HepG2 (cell line): Measurements from ENCODE around the gene STAMBPL1. TPM values are rescaled to one million over a fixed set of nuclear protein-coding genes. Genes with fewer than 3 reads are reported as not detected.

ENCODE experiments used
- ATAC-seq: fragments of 200-7000 bp; cut with Tn5 transposase; 3 replicates; pipeline ENCODE4 v1.9.1; 2020; ENCODE audit warnings: mild to moderate bottlenecking, moderate library complexity
- BruUV-seq: library from RNA; stranded (reverse); fragments of 400-500 nt; replicated peaks from 2 replicates; lab custom pipeline; 2021; lab: Mats Ljungman, UMichigan
- CTCF ChIA-PET: fragments of 300-600 bp; formaldehyde crosslinking; extraction: SDS; loops from one replicate; lab custom pipeline; 2021; ENCODE audit warnings: low total read pairs, inconsistent platforms, low intra/inter-chr PET ratio; lab: Yijun Ruan, JAX
- POLR2A ChIA-PET: fragments of 350-600 bp; sonication (Branson Sonifier 250); formaldehyde crosslinking; loops from one replicate; lab custom pipeline; 2020; ENCODE audit warnings: antibody characterized with exemption, inconsistent platforms; lab: Yijun Ruan, JAX
- DNase-seq: peaks from one replicate; pipeline ENCODE4 v3.0.0-alpha.2; 2015; ENCODE audit warnings: low spot score
- FAIRE-seq: peaks from 3 replicates; lab custom pipeline; 2011; peaks lifted over from hg19 to GRCh38; lab: Jason Lieb, UNC
- H2AFZ ChIP-seq: one replicate; pipeline ENCODE4 v1.6.1; 2011; ENCODE audit warnings: low read length, inconsistent platforms
- H3K27ac ChIP-seq: fragments of 300-600 bp; 3 replicates; pipeline ENCODE4 v1.8.0; 2011; ENCODE audit warnings: mixed run types, mild to moderate bottlenecking, mixed read lengths, low read length, inconsistent platforms; ENCODE audit not compliant: insufficient read depth; ENCODE audit errors: extremely low read length
- H3K27me3 ChIP-seq, 2 experiments: fragments of 200-600 bp in 1 of 2; 2 replicates in 1 of 2; 3 replicates in 1 of 2; pipeline versions ENCODE4 v1.6.0 to v1.8.0; 2011; ENCODE audit warnings: low read length in 2 of 2, mild to moderate bottlenecking in 2 of 2, moderate library complexity in 2 of 2, inconsistent platforms in 1 of 2; ENCODE audit not compliant: insufficient read depth in 2 of 2, control insufficient read depth in 1 of 2
- H3K36me3 ChIP-seq, 2 experiments: fragments of 200-600 bp in 1 of 2; replicated peaks in 1 of 2; 2 replicates in 1 of 2; 3 replicates in 1 of 2; pipeline versions ENCODE4 v1.5.1 to v1.8.0; 2011; ENCODE audit warnings: low read length in 2 of 2, inconsistent platforms in 1 of 2; ENCODE audit not compliant: insufficient read depth in 2 of 2, control insufficient read depth in 1 of 2
- H3K4me1 ChIP-seq: 2 replicates; pipeline ENCODE4 v1.5.1; 2012; ENCODE audit warnings: low read length, inconsistent platforms; ENCODE audit not compliant: insufficient read depth
- H3K4me2 ChIP-seq: 2 replicates; pipeline ENCODE4 v1.6.0; 2011; ENCODE audit warnings: low read depth, low read length, inconsistent platforms
- H3K4me3 ChIP-seq, 3 experiments: fragments of 200-600 bp in 1 of 3; sonication (generic), shearing (Covaris generic) in 1 of 3; replicated peaks in 1 of 3; 2 replicates each; pipeline ENCODE4 v1.5.1; 2011 to 2016; ENCODE audit warnings: low read length in 3 of 3, inconsistent platforms in 2 of 3, low read depth in 2 of 3, mild to moderate bottlenecking in 2 of 3, control low read depth in 1 of 3, mixed read lengths in 1 of 3; ENCODE audit not compliant: insufficient read depth in 1 of 3
- H3K79me2 ChIP-seq: one replicate; pipeline ENCODE4 v1.6.1; 2011; ENCODE audit warnings: low read length, inconsistent platforms; ENCODE audit not compliant: insufficient read depth
- H3K9ac ChIP-seq: 2 replicates; pipeline ENCODE4 v1.6.0; 2011; ENCODE audit warnings: mild to moderate bottlenecking, low read depth, low read length, inconsistent platforms; ENCODE audit not compliant: insufficient read depth
- H3K9me3 ChIP-seq: 2 replicates; pipeline ENCODE4 v1.5.1; 2012; ENCODE audit warnings: mild to moderate bottlenecking, low read length
- H4K20me1 ChIP-seq: 2 replicates; pipeline ENCODE4 v1.6.0; 2011; ENCODE audit warnings: inconsistent platforms, mild to moderate bottlenecking, low read length, moderate library complexity; ENCODE audit not compliant: insufficient read depth
- ATF1 ChIP-seq: IDR thresholded peaks from 2 replicates; pipeline ENCODE4 v1.6.1; 2016; ENCODE audit warnings: mild to moderate bottlenecking, control low read depth
- GTF3A ChIP-seq: sonication (generic); formaldehyde crosslinking; conservative IDR thresholded peaks from 2 replicates; pipeline ENCODE4 v1.4.0; 2020; ENCODE audit warnings: mild to moderate bottlenecking, missing genetic modification reagents
- SOX13 ChIP-seq, 3 experiments: fragments of 450-650 bp in 1 of 3; sonication (generic) in 1 of 3; formaldehyde crosslinking in 1 of 3; IDR thresholded peaks in 2 of 3; conservative IDR thresholded peaks in 1 of 3; 2 replicates each; pipeline versions ENCODE4 v1.5.0 to v1.6.1; 2016 to 2020; ENCODE audit warnings: antibody characterized with exemption in 1 of 3, mild to moderate bottlenecking in 1 of 3, missing compliant biosample characterization in 1 of 3, missing genetic modification reagents in 1 of 3, moderate library complexity in 1 of 3
- TCF12 ChIP-seq, 2 experiments: fragments of 450-650 bp in 1 of 2; sonication (generic) in 1 of 2; formaldehyde crosslinking in 1 of 2; IDR thresholded peaks; 2 replicates each; pipeline versions ENCODE4 v1.6.1 to v1.8.0; 2017 to 2022; ENCODE audit warnings: antibody characterized with exemption in 1 of 2, mild to moderate bottlenecking in 1 of 2, missing genetic modification reagents in 1 of 2, moderate library complexity in 1 of 2
- ZNF329 ChIP-seq: sonication (generic); formaldehyde crosslinking; IDR thresholded peaks from 2 replicates; pipeline ENCODE4 v1.9.0; 2021; ENCODE audit warnings: low read depth, mild to moderate bottlenecking, missing genetic modification reagents
- ZNF768 ChIP-seq: sonication (generic); formaldehyde crosslinking; IDR thresholded peaks from 2 replicates; pipeline ENCODE4 v1.4.0; 2020; ENCODE audit warnings: missing genetic modification reagents
- in situ Hi-C: cut with HindIII; loops from 2 replicates; pipeline ENCODE4 v1.10.0; 2017; ENCODE audit warnings: low pct_unique_long_range_greater_than_20kb; ENCODE audit not compliant: extremely low pct_ligation_motif_present
- intact Hi-C: fragments of 100-400 bp; cut with micrococcal nuclease; formaldehyde crosslinking; loops from one replicate; pipeline ENCODE4 v1.10.0; 2022; ENCODE audit not compliant: unreplicated experiment
- polyA plus RNA-seq, 8 experiments: library from polyadenylated mRNA; depleted of rRNA in 3 of 8; stranded (reverse) in 7 of 8; unstranded in 1 of 8; fragments of >200 nt; fragmentation: Illumina TruSeq in 4 of 8; extraction: Trizol in 4 of 8; gene quantifications; 2 replicates each; pipeline versions ENCODE4 v1.2.1 to v1.2.3, GENCODE V29; 2011 to 2016; ENCODE audit warnings: low read depth in 4 of 8, missing spikeins in 1 of 8, mixed read lengths in 1 of 8; ENCODE audit not compliant: insufficient read depth in 1 of 8
- total RNA-seq, 5 experiments: library from RNA; depleted of rRNA; stranded (reverse); fragments of >200 nt; fragmentation: Illumina TruSeq; extraction: Trizol; gene quantifications; 2 replicates each; pipeline ENCODE4 v1.2.3, GENCODE V29; 2016; ENCODE audit warnings: low read depth in 1 of 5
- TF ChIP-seq, protein P1 (sequence below): sonication (generic); formaldehyde crosslinking; IDR thresholded peaks from 2 replicates; pipeline ENCODE4 v1.4.0; 2020; ENCODE audit warnings: mild to moderate bottlenecking, missing genetic modification reagents
- TF ChIP-seq, protein P2 (sequence below): sonication (generic); formaldehyde crosslinking; IDR thresholded peaks from 2 replicates; pipeline ENCODE4 v1.4.0; 2020; ENCODE audit warnings: missing genetic modification reagents
- TF ChIP-seq, protein P3 (sequence below): sonication (generic); formaldehyde crosslinking; IDR thresholded peaks from 2 replicates; pipeline ENCODE4 v1.4.0; 2020; ENCODE audit warnings: mild to moderate bottlenecking, missing genetic modification reagents
- TF ChIP-seq, protein P4 (sequence below): sonication (generic); formaldehyde crosslinking; IDR thresholded peaks from 2 replicates; pipeline ENCODE4 v1.8.0; 2022; ENCODE audit warnings: missing genetic modification reagents, mild to moderate bottlenecking, moderate library complexity, borderline replicate concordance
- TF ChIP-seq, protein P5 (sequence below): sonication (generic); formaldehyde crosslinking; IDR thresholded peaks from 2 replicates; pipeline ENCODE4 v1.4.0; 2020; ENCODE audit warnings: low read depth, missing genetic modification reagents

Gene STAMBPL1
- total and polyA plus RNA-seq, 2 of the 13 experiments (the other 11 are each of a cell fraction or from before 2014, with no cell fraction given): 1.4 to 1.5 TPM

DNA sequence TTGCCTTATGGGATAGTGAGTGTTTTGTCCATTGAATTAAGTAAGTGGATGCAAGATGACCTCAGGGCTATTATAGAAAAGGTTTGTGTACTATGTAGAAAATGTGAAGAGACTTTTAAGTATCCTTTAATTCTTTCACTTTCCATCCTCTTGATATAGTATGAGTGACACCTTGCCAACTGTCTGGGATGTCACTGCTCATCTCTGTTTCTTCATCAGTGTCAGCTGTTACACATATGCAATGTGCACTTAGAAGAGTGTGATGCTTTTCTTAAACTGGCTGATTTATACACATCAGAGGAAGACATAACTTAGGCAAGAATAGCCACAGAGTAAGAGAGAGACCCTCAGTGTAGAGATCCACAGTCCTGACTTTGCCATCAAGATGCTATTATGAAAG, 81.2 kb downstream of the STAMBPL1 start:
- POLR2A ChIA-PET: no interaction called here
- H3K4me2 ChIP-seq: no peak overlapping the region
- ATAC-seq: no peak
- intact Hi-C loops (no loop called here), in situ Hi-C loops (no loop called here)
- BruUV-seq: no TSS peak
- no peaks in the 10 kb centered on the region for H3K79me2 ChIP-seq
- H3K9ac ChIP-seq: no peak overlapping the region
- no peak overlapping the region for H3K4me3 ChIP-seq
- DNase-seq: no peak
- H3K27me3 ChIP-seq: no peaks in the 10 kb centered on the region
- H3K4me1 ChIP-seq: peaks cover 3% of the 10 kb centered on the region
- TF ChIP-seq GTF3A (no peak), ZNF329 (CRISPR knock-in tag) (no peak), ZNF768 (no peak), SOX13 (IDR thresholded peaks at IDR 0.05) (no peak), SOX13 (CRISPR knock-in tag; conservative IDR thresholded peaks at IDR 0.05 in 1 of 2, IDR thresholded peaks at IDR 0.05 in 1 of 2) (no peak), TCF12 (IDR thresholded peaks at IDR 0.05) (no peak), TCF12 (CRISPR knock-in tag; IDR thresholded peaks at IDR 0.05) (no peak), ATF1 (CRISPR knock-in tag) (no peak)
- TF ChIP-seq, protein P1, sequence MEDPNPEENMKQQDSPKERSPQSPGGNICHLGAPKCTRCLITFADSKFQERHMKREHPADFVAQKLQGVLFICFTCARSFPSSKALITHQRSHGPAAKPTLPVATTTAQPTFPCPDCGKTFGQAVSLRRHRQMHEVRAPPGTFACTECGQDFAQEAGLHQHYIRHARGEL (CRISPR knock-in tag): no peak
- TF ChIP-seq, protein P2, sequence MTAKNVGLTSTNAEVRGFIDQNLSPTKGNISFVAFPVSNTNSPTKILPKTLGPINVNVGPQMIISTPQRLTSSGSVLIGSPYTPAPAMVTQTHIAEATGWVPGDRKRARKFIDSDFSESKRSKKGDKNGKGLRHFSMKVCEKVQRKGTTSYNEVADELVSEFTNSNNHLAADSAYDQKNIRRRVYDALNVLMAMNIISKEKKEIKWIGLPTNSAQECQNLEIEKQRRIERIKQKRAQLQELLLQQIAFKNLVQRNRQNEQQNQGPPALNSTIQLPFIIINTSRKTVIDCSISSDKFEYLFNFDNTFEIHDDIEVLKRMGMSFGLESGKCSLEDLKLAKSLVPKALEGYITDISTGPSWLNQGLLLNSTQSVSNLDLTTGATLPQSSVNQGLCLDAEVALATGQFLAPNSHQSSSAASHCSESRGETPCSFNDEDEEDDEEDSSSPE (CRISPR knock-in tag): no peak
- TF ChIP-seq, protein P3, sequence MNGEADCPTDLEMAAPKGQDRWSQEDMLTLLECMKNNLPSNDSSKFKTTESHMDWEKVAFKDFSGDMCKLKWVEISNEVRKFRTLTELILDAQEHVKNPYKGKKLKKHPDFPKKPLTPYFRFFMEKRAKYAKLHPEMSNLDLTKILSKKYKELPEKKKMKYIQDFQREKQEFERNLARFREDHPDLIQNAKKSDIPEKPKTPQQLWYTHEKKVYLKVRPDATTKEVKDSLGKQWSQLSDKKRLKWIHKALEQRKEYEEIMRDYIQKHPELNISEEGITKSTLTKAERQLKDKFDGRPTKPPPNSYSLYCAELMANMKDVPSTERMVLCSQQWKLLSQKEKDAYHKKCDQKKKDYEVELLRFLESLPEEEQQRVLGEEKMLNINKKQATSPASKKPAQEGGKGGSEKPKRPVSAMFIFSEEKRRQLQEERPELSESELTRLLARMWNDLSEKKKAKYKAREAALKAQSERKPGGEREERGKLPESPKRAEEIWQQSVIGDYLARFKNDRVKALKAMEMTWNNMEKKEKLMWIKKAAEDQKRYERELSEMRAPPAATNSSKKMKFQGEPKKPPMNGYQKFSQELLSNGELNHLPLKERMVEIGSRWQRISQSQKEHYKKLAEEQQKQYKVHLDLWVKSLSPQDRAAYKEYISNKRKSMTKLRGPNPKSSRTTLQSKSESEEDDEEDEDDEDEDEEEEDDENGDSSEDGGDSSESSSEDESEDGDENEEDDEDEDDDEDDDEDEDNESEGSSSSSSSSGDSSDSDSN (CRISPR knock-in tag): no peak
- TF ChIP-seq, protein P4, sequence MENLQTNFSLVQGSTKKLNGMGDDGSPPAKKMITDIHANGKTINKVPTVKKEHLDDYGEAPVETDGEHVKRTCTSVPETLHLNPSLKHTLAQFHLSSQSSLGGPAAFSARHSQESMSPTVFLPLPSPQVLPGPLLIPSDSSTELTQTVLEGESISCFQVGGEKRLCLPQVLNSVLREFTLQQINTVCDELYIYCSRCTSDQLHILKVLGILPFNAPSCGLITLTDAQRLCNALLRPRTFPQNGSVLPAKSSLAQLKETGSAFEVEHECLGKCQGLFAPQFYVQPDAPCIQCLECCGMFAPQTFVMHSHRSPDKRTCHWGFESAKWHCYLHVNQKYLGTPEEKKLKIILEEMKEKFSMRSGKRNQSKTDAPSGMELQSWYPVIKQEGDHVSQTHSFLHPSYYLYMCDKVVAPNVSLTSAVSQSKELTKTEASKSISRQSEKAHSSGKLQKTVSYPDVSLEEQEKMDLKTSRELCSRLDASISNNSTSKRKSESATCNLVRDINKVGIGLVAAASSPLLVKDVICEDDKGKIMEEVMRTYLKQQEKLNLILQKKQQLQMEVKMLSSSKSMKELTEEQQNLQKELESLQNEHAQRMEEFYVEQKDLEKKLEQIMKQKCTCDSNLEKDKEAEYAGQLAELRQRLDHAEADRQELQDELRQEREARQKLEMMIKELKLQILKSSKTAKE (CRISPR knock-in tag): no peak
- TF ChIP-seq, protein P5, sequence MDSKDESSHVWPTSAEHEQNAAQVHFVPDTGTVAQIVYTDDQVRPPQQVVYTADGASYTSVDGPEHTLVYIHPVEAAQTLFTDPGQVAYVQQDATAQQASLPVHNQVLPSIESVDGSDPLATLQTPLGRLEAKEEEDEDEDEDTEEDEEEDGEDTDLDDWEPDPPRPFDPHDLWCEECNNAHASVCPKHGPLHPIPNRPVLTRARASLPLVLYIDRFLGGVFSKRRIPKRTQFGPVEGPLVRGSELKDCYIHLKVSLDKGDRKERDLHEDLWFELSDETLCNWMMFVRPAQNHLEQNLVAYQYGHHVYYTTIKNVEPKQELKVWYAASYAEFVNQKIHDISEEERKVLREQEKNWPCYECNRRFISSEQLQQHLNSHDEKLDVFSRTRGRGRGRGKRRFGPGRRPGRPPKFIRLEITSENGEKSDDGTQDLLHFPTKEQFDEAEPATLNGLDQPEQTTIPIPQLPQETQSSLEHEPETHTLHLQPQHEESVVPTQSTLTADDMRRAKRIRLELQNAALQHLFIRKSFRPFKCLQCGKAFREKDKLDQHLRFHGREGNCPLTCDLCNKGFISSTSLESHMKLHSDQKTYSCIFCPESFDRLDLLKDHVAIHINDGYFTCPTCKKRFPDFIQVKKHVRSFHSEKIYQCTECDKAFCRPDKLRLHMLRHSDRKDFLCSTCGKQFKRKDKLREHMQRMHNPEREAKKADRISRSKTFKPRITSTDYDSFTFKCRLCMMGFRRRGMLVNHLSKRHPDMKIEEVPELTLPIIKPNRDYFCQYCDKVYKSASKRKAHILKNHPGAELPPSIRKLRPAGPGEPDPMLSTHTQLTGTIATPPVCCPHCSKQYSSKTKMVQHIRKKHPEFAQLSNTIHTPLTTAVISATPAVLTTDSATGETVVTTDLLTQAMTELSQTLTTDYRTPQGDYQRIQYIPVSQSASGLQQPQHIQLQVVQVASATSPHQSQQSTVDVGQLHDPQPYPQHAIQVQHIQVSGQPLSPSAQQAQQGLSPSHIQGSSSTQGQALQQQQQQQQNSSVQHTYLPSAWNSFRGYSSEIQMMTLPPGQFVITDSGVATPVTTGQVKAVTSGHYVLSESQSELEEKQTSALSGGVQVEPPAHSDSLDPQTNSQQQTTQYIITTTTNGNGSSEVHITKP (CRISPR knock-in tag): no peak
- H4K20me1 ChIP-seq: no peaks in the 10 kb centered on the region
- no peaks in the 10 kb centered on the region for H3K9me3 ChIP-seq
- CTCF ChIA-PET: no interaction called here
- FAIRE-seq: no peak
- no peak overlapping the region for H2AFZ ChIP-seq
- no peak overlapping the region for H3K27ac ChIP-seq
- H3K36me3 ChIP-seq: no peaks in the 10 kb centered on the region
